ENCODE data around the gene OR2D3. TPM values are rescaled to one million over a fixed set of nuclear protein-coding genes. Genes with fewer than 3 reads are reported as not detected.
"Not testable (repeated sequence)": the region's sequence is repeated elsewhere in the genome, so short reads cannot be mapped to it uniquely, and the experiment has no call there.

OR2D3 gene
- total RNA-seq, 1 donor from 2014 or later = not detected

DNA sequence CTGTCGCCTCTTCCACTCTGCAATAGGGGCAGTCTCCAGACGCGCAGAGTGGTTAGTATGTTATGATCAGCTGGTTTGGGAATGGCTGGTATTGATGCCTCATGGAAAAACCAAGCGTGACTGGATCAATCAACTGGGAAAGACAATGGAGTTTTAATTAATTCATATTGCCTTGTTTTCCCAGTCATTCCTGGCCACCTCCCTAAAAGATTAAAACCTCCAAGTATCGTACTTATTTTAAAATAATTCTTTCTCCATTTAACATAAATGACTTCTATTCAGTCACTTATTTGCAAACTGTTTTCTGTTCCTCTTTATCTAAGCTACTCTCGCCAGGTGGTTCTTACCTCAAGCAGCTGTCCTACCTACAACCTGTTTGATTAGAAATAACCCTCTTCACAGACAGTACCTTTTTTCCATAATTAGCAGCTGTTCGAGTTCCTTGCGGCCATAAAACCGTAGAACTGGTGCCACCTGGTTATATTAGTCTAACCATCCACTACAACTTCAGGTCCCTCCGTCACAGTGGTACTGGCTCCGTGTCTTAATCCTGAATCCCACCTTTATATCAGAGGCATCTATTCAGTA, 6.3 kb downstream of the OR2D3 start:
- H3K4me3 ChIP-seq (ENCODE audit: low read depth, low read length) = peak overlapping the region; percentile 92
- DNase-seq (ENCODE audit: low read depth) = peak; percentile 4
- TF ChIP-seq, protein P1, sequence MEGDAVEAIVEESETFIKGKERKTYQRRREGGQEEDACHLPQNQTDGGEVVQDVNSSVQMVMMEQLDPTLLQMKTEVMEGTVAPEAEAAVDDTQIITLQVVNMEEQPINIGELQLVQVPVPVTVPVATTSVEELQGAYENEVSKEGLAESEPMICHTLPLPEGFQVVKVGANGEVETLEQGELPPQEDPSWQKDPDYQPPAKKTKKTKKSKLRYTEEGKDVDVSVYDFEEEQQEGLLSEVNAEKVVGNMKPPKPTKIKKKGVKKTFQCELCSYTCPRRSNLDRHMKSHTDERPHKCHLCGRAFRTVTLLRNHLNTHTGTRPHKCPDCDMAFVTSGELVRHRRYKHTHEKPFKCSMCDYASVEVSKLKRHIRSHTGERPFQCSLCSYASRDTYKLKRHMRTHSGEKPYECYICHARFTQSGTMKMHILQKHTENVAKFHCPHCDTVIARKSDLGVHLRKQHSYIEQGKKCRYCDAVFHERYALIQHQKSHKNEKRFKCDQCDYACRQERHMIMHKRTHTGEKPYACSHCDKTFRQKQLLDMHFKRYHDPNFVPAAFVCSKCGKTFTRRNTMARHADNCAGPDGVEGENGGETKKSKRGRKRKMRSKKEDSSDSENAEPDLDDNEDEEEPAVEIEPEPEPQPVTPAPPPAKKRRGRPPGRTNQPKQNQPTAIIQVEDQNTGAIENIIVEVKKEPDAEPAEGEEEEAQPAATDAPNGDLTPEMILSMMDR (conservative IDR thresholded peaks at IDR 0.05; ENCODE audit: low read depth, low read length) = no peak

DNA sequence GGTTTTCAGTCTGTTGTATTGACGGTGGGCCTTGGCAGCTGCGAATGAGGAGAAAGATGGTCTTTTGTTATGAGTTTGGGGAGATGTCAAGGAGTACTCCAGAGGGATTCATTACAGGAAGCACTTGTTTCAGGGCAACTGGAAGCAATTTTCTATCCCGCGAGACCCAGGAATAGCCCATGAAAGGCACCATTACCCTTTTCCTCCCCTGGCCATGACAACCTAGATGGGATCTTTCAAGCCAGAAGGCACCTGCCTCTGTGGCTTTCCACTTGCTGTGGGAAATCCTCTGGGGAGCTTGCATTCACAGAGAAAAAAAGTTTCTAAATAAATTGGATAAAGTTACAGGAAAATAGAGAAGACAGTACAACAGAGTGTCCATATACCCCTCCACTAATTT, 8.1 kb downstream of the OR2D3 start:
- no peak for DNase-seq (ENCODE audit: low read depth)
- TF ChIP-seq, protein P1 (conservative IDR thresholded peaks at IDR 0.05; ENCODE audit: low read depth, low read length) = no peak
- H3K4me3 ChIP-seq (ENCODE audit: low read depth, low read length) = no peak overlapping the region

DNA sequence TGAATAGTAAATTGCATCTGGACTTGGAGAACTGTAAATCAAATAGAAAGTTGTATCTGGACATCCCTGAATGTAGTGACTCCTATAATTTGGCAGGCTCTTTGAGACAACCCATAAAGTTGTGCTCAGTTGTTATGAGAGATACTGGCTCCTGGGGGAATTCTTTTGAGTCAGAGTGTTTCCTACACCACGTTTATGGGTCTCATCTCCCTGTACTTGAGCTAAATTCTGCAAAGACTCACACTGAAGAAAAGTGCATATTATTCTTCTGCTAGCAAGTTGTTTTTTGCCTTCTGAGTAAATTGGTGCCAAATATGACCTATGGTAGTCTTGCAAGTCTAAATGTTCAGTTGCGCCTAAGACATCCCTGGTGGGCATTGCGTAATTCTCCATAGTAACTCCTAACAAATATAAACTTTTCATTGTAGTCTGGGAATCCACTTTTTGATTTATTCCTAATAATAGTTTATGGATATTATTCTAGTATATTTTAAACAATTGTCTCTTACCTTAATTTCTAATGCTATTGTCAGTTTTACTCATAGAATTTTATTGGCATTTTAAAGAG, 10.4 kb downstream of the OR2D3 start:
- DNase-seq (ENCODE audit: low read depth) = no peak
- TF ChIP-seq, protein P1 (conservative IDR thresholded peaks at IDR 0.05; ENCODE audit: low read depth, low read length) = no peak
- no peak overlapping the region for H3K4me3 ChIP-seq (ENCODE audit: low read depth, low read length)

DNA sequence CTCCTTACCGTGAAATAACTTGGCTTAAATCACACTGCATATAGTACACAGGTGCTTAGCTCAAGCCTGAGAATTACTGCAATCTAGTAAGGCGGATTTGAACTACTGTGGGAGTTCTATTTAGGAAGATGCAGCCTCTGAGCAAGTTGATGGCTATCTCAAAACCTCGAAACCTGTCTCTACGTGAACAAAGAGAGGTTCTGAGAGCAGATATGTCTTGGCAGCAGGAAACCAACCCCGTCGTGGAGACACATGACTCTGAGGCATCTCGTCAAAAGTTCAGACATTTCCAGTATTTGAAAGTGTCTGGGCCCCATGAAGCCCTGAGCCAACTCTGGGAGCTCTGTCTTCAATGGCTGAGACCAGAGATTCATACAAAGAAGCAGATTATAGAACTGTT, 11.3 kb downstream of the OR2D3 start:
- no peak overlapping the region for H3K4me3 ChIP-seq (ENCODE audit: low read depth, low read length)
- DNase-seq (ENCODE audit: low read depth) = no peak

DNA sequence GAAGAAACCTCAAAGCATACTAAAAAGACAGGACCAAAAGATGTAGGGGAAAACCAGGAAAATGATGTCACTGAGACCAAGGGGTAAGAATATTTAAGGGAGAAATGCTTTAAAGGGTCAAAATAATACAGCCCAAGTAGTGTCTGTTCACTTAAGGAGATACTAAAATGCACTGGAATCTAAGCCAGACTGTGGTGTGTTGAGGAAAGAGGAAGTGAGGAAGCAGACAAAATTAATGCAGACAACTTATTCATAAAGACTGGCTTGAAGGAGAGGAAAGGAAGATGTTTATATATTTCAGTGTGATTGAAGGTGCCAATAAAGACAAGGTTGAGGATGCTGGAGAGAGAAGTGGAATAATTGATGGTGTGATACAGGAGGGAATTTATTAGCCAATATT, 21.2 kb downstream of the OR2D3 start:
- no peak for DNase-seq (ENCODE audit: low read depth)
- no peak overlapping the region for H3K4me3 ChIP-seq (ENCODE audit: low read depth, low read length)
- TF ChIP-seq, protein P1 (conservative IDR thresholded peaks at IDR 0.05; ENCODE audit: low read depth, low read length) = no peak

More for the DNA sequence above, 11.3 kb downstream of the OR2D3 start:
- TF ChIP-seq, protein P1 (conservative IDR thresholded peaks at IDR 0.05; ENCODE audit: low read depth, low read length) = no peak

DNA sequence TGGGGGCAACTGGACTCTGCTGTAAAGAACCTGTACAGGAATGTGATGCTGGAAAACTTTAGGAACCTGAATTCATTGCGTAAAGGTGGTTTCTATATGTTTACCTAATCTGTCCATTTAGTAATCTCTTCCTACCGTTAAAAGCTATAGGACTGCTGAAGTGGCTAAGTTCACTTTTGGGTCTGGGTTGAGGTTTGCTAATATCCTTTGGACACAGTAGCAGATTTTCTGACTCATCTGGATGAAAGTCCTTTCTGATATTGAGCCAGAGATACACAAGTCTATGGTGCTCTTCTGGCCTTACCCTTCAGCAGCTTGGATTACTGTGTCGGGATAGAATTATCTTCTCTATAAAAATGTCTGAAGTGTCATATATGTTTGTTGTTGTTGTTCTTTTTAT, 22.3 kb downstream of the OR2D3 start:
- no peak overlapping the region for H3K4me3 ChIP-seq (ENCODE audit: low read depth, low read length)
- no peak for DNase-seq (ENCODE audit: low read depth)
- TF ChIP-seq, protein P1 (conservative IDR thresholded peaks at IDR 0.05; ENCODE audit: low read depth, low read length) = no peak

DNA sequence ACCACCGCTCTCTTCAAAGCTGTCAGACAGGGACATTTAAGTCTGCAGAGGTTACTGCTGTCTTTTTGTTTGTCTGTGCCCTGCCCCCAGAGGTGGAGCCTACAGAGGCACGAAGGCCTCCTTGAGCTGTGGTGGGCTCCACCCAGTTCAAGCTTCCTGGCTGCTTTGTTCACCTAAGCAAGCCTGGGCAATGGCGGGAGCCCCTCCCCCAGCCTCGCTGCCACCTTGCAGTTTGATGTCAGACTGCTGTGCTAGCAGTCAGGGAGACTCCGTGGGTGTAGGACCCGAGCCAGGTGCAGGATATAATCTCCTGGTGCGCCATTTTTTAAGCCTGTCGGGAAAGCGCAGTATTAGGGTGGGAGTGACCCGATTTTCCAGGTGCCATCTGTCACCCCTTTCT, 33.4 kb downstream of the OR2D3 start:
- H3K4me3 ChIP-seq (ENCODE audit: low read depth, low read length); DNase-seq (ENCODE audit: low read depth): not testable (repeated sequence)
